NCI-H446 treated with DMSO at 0.1 percent for 48 hours (cell line): ENCODE results near the gene ADGRA1.

ENCODE experiments used
- DNase-seq: peaks from one replicate; lab custom pipeline; 2025; lab: John Stamatoyannopoulos, UW

ADGRA1 gene

GRCh38 chr10:133113146-133113830, 25.6 kb downstream of the ADGRA1 start:
- DNase-seq = no peak

GRCh38 chr10:133113847-133114246, 26.1 kb downstream of the ADGRA1 start:
- no peak for DNase-seq

GRCh38 chr10:133114251-133114650, 26.5 kb downstream of the ADGRA1 start:
- DNase-seq = no peak

- DNase-seq = no peak
Observed at GRCh38 chr10:133114726-133115452, 27.2 kb downstream of the ADGRA1 start.

GRCh38 chr10:133115453-133115842, 27.7 kb downstream of the ADGRA1 start:
- DNase-seq = no peak

GRCh38 chr10:133115976-133116375, 28.3 kb downstream of the ADGRA1 start:
- no peak for DNase-seq

GRCh38 chr10:133116455-133116854, 28.7 kb downstream of the ADGRA1 start:
- no peak for DNase-seq

- DNase-seq = no peak
Observed at GRCh38 chr10:133117036-133117687, 29.4 kb downstream of the ADGRA1 start.

- no peak for DNase-seq
Observed at GRCh38 chr10:133117688-133118071, 30.0 kb downstream of the ADGRA1 start.

- DNase-seq = no peak
Observed at GRCh38 chr10:133121479-133121878, 33.8 kb downstream of the ADGRA1 start.

GRCh38 chr10:133122171-133122935, 34.6 kb downstream of the ADGRA1 start:
- no peak for DNase-seq

GRCh38 chr10:133123050-133123745, 35.5 kb downstream of the ADGRA1 start:
- DNase-seq = no peak

GRCh38 chr10:133123746-133124356, 36.1 kb downstream of the ADGRA1 start:
- no peak for DNase-seq

- DNase-seq = no peak
Observed at GRCh38 chr10:133124357-133125211, 36.9 kb downstream of the ADGRA1 start.

- DNase-seq = no peak
Observed at GRCh38 chr10:133125901-133126300, 38.2 kb downstream of the ADGRA1 start.

- DNase-seq = no peak
Observed at GRCh38 chr10:133126431-133127290, 38.9 kb downstream of the ADGRA1 start.

GRCh38 chr10:133127291-133128125, 39.8 kb downstream of the ADGRA1 start:
- DNase-seq = no peak
